Bone marrow (tissue), 2 donors: ENCODE measurements around the gene CYP8B1.

Source experiments
- DNase-seq, 2 donors: peaks; one replicate each; lab custom pipeline; 2025; lab: John Stamatoyannopoulos, UW

CYP8B1 gene

DNA sequence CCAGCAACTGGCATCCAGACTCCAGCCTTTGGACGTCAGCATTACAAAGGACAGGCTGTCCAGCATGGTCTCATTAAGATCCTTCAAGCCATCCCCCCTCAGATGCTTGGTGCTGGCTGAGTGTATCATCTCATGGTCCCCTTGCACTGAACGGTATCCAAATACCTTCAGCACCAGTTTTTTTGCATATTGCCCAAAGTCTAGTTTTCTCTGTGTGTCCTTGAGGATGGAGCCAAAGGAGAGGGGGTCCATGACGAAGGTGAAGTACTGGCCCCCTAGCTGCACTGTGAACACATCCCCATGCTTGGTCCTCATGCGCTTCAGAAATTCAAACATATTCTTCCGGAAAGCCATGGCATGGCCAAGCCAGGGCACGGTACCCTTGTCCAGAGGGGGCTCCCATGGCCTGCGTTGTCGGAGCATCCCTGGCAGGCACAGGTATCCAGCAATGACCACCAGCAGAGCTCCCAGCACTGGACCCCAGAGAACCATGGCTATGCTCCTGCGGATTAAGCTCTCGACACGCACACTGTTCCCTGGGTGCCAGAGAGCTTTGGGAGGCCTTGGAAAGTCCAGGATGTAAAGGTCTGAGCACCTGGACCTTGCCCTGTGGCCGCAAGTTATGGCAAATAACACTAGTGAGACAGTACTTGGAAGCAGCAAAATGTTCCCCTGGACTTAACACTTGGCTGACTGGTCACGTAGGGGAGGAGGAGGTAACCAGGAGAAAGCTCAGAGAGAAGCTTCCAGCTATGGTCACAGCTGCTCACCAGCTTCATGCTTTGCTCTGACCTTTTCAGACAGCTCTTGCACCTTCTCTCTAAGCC is at the start of gene CYP8B1:
TSS of gene CYP8B1 (minus strand) at position 555 of the 827 bp plus-strand sequence. CDS start at position 492, 63 bp downstream.
- no peak for DNase-seq

GRCh38 chr3:42923606-42924005 is 47.9 kb upstream of the CYP8B1 start:
- DNase-seq: no peak

DNA sequence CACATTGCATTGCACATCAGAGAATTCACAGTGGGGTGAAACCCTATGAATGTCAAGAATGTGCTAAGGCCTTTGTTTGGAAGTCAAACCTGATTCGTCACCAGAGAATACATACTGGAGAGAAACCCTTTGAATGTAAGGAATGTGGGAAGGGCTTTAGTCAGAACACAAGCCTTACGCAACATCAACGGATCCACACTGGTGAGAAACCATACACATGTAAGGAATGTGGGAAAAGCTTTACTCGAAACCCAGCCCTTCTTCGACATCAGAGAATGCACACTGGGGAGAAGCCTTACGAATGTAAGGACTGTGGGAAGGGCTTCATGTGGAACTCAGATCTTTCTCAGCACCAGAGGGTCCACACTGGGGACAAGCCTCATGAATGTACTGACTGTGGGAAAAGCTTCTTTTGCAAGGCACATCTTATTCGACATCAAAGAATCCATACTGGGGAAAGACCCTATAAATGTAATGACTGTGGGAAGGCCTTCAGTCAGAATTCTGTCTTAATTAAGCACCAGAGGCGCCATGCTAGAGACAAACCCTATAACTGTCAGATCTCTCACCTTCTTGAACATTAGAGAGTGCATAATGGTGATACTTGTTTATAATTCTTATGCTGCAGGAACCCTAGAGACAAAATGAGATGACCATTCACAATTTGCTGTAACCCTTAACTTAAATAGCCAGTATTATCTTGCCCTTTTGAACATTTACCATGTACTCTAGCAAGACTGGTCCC is 39.3 kb upstream of the CYP8B1 start:
- DNase-seq: no peak

GRCh38 chr3:42911551-42911950 is 35.9 kb upstream of the CYP8B1 start:
- no peak for DNase-seq

- DNase-seq: no peak
Observed at GRCh38 chr3:42908675-42909074, 33.0 kb upstream of the CYP8B1 start.

DNA sequence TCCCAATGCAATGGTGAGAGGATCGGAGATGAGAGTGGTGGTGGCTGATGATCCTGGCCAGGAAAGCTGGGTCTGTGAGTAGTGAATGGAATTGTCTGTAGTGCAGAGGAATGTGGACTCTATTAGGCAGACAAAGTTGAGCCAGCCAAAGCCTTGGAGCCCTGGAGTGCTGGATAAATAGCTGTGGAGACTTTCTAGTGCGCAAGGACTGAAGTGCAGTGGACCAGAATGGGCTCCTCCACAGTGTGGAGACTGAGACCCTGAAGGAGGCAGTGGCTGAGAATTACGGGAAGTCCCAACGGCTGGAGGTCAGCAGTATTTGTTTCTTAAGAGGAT is 31.1 kb upstream of the CYP8B1 start:
- no peak for DNase-seq

- DNase-seq: no peak
Observed at GRCh38 chr3:42906070-42906847, 30.6 kb upstream of the CYP8B1 start, which contains the start of gene ZNF662. Gene ZNF662, plus strand, starts transcription at chr3:42906142. Its CDS starts 1,973 bp downstream, at chr3:42908115.

- no peak for DNase-seq
Observed at GRCh38 chr3:42905740-42906069, 30.0 kb upstream of the CYP8B1 start.

GRCh38 chr3:42904076-42904475 is 28.4 kb upstream of the CYP8B1 start:
- no peak for DNase-seq

DNA sequence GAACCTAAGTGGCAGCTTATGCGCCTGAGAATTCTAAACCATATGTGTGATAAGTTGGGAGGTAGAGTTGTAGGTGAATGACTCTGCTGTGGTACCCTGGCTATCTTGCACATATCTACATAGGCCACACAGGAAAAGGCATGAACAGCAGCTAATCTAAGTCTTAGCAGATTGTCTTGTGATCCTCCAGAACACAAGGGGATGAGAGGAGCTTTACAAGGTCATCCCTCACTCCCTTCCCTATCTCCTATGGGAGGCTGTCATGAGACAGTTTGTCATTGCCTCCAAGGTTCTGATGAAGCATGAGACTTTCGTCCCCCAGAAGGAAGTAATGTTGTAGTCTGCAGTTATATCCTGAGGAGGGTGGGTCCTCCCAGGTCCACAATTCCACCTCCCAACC is 26.6 kb upstream of the CYP8B1 start:
- DNase-seq: no peak

DNA sequence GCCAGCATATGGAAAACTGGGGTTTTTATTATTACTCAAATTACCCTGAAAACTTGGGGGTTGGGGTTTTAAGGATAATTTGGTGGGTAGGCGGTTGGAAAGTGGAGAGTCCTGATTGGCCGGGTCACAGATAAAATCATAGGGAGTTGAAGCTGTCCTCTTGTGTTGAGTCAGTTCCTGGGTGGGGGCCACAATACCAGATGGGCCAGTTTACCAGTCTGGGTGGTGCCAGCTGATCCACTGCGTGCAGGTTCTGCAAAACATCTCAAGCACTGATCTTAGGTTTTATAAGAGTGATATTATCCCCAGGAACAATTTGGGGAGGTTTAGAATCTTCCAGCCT is 25.4 kb upstream of the CYP8B1 start:
- DNase-seq: no peak

- no peak for DNase-seq
Observed at GRCh38 chr3:42900226-42901072, 24.8 kb upstream of the CYP8B1 start.

DNA sequence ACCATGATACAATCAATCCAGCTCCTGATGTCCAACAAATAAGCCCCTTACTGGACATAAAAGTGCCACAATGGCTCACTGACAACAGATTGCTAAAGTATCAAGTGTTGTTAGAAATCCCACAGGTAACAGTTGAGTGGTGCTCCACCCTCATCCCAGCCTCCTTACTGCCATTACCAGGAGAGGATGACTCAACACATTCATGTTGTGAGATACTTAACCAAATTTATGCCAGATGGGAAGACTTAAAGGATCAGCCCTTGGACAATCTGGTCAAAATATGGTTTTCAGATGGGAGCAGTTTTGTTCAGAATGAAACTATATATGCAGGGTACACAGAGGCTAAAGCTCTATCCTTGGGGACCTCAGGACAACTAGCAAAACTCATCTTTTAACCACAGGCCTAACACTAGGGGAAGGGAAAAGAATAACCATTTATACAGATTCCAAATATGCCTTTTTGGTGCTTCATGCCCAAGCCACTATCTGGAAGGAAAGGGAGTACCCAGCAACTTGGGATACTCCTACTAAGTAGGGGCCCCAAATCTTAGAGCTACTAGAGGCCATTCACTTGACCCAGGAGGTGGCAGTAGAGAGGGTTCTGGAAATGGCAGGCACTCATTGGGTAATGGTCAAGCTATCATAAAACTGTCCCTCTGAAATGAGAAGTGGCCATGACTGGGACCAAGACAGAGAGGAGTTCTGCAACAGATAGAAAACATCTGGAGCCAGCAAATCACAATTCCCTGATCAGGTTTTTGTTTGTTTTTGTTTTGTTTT is 23.4 kb upstream of the CYP8B1 start:
- no peak for DNase-seq

GRCh38 chr3:42895580-42895868 is 19.8 kb upstream of the CYP8B1 start:
- DNase-seq: no peak

DNA sequence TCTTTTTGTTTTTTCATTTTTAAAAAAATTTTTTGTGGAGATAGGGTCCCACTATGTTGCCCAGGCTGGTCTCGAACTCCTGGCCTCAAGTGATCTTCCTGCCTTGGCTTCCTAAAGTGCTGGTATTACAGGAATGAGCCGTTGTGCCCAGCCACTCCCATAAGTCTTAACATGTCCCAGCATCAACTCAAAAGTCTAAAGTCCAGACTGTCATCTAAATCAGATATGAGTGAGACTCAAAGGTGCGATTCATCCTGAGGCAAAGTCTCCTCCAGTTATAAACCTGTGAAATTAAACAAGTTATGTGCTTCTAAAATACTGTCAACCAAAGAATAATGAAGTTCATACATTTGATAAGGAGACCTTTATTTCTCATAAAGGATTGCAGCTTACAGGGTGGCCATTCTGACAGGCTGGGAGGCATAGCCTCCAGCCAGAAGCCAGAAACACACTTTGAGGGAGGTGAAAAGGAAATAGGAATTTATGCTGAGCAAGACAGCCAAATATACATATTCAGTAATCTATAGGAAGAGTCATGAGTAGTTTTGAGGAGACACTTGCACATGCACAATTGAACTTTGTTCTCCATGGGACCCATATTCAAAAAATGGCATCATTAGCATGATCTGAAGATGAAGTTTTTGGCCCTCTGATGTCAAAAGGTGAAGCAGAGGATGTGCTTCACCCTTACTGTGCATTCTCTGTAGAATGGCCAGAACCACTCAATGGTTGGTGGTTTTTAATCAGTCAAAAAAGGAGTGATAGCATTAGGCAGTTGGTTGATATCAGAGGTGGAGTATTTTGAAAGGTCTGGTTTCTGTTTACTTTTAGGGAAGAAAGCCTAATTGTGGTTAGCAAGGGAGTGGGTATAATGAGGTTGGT is 19.3 kb upstream of the CYP8B1 start:
- no peak for DNase-seq

GRCh38 chr3:42892807-42893206 is 17.1 kb upstream of the CYP8B1 start:
- DNase-seq: no peak

- DNase-seq: no peak
Observed at GRCh38 chr3:42892169-42892568, 16.5 kb upstream of the CYP8B1 start.

- DNase-seq: no peak
Observed at GRCh38 chr3:42891042-42891441, 15.4 kb upstream of the CYP8B1 start.

DNA sequence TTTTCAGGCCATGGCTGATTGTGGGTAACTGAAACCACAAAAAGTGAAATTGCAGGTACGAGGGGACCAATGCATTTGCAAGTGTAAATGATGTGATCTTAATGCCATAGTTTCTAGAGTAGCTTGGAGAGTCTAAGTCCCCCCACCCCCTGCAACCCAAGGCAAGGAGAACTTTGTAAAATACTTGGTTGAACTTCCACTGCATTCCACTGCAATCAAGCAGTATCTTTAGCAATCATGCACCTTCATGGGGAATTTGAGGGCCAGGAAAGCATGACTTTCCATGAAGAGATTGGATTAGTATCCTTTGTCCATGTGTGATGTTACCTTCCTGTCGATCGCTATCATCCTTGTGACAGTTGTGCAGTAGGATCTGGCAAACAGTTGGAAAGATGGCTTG is 11.4 kb upstream of the CYP8B1 start:
- no peak for DNase-seq

DNA sequence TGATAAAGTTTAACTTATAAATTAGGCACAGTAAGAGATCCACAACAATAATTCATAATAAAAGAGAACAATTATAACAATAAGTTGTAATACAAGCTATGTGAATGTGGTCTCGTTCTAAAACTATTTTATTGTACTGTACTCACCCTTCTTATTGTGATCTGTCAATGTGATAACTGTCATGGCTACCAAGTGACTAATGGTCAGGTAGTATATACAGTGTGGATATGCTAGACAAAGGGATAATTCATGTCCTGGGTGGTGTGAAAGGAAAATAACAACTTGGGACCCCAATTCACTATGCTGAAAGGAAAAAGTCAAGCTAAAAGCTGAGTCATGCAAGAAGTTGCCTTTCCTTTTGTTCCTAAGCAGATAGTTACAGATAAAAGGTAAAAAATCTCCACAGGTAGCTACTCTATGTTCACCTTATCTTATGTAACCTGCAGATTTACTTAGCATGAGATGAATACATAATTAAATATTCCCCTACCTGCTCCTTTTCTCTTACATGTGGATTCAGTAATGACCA is 10.7 kb upstream of the CYP8B1 start:
- no peak for DNase-seq
